Epithelial cell of esophagus (primary cell): ENCODE measurements around the gene FARP1.

Experiments used
- DNase-seq: peaks from one replicate; pipeline ENCODE4 v3.0.0; 2010; ENCODE audit warnings: low read depth
- H3K4me3 ChIP-seq: 2 replicates; pipeline ENCODE4 v1.5.1; 2011; ENCODE audit warnings: mild to moderate bottlenecking, low read length, control low read depth
- TF ChIP-seq, protein P1 (sequence below): IDR thresholded peaks from 2 replicates; pipeline ENCODE4 v1.5.1; 2011; ENCODE audit warnings: low read depth, mild to moderate bottlenecking, low read length, control low read depth, inconsistent platforms; ENCODE audit not compliant: insufficient read depth; ENCODE audit errors: missing control alignments

The FARP1 gene

GRCh38 chr13:98285852-98286594 lies 143.1 kb downstream of the FARP1 start:
- no peak for DNase-seq
- H3K4me3 ChIP-seq: no peak overlapping the region
- TF ChIP-seq, protein P1, sequence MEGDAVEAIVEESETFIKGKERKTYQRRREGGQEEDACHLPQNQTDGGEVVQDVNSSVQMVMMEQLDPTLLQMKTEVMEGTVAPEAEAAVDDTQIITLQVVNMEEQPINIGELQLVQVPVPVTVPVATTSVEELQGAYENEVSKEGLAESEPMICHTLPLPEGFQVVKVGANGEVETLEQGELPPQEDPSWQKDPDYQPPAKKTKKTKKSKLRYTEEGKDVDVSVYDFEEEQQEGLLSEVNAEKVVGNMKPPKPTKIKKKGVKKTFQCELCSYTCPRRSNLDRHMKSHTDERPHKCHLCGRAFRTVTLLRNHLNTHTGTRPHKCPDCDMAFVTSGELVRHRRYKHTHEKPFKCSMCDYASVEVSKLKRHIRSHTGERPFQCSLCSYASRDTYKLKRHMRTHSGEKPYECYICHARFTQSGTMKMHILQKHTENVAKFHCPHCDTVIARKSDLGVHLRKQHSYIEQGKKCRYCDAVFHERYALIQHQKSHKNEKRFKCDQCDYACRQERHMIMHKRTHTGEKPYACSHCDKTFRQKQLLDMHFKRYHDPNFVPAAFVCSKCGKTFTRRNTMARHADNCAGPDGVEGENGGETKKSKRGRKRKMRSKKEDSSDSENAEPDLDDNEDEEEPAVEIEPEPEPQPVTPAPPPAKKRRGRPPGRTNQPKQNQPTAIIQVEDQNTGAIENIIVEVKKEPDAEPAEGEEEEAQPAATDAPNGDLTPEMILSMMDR: no peak

DNA sequence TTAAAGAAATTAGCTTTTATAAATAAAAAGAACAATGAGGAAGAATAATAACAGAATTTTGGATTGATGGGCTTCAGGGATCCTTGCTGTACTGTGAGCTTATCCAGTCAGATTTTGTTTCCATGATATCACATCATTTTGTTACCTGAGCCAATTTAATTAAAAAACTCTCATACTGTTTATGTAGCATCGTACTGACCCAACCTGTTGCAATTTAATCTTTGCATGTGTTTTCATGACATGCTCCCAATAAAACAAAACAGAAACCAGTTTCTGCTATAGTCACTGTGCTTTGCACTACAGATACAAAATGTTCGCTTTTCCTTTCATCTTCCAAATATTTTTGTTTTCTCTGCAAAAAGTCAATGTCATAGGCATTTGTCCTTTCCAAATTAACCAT lies 143.9 kb downstream of the FARP1 start:
- TF ChIP-seq, protein P1: no peak

DNA sequence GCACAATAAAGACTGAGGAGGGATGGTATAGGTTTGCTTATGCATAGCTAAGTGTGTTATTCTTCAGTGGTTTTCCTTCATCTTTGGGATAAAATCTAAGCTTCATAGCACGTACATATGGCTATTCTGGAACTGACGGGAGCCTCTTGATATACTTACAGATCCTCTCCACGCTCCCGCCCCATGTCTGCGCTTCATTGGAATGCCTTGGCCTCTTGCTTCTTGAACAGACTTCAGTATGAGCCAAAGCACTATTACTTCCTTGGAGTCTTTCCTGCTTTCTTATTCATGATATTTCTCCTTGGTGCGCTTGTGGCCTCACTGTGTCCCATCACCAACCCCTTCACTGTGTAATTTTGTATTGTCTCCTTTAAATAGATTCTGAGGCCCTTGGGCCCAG lies 145.3 kb downstream of the FARP1 start:
- H3K4me3 ChIP-seq: no peak overlapping the region
- no peak for DNase-seq
- TF ChIP-seq, protein P1: no peak

More for the DNA sequence above, 143.9 kb downstream of the FARP1 start:
- DNase-seq: no peak
- no peak overlapping the region for H3K4me3 ChIP-seq

- no peak overlapping the region for H3K4me3 ChIP-seq
- TF ChIP-seq, protein P1: no peak
- DNase-seq: no peak
Measured at GRCh38 chr13:98289339-98289945, 146.5 kb downstream of the FARP1 start.

DNA sequence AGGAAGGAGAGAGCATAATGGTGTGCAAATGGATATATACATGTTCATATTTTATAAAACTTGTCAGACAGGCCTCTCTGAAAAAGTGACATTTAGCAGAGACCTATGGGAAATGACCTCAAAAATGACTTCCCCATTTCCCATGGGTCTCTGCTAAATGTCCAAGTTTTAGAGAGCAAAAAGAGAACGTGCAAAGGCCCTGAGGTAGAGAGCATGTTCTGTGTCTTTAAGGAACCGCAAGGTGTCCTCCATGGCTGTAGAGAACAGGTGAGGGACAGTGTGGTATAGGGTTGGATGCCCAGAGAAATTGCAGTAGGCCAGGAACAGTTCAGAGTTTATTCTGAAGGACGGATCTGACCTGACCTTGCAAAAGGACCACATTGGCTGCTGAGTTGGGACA lies 147.4 kb downstream of the FARP1 start:
- no peak for DNase-seq
- TF ChIP-seq, protein P1: no peak
- H3K4me3 ChIP-seq: no peak overlapping the region

GRCh38 chr13:98291658-98292057 lies 148.8 kb downstream of the FARP1 start:
- no peak overlapping the region for H3K4me3 ChIP-seq
- TF ChIP-seq, protein P1: no peak
- no peak for DNase-seq
